ENCODE measurements around the gene RAB25. TPM values are rescaled to one million over a fixed set of nuclear protein-coding genes. Genes with fewer than 3 reads are reported as not detected.

Gene RAB25
- total RNA-seq (10 to 100 TPM in 1 of 7 donors, 1 to 10 TPM in 4, under 1 TPM in 2; 0.45 to 38.6 (median 3.5) TPM), polyA plus RNA-seq (under 1 TPM in 1 of 2 donors, not detected in 1; 0.28 TPM)
- long read RNA-seq, donor 1, partial matches to known transcripts: 0 of 1 reads
- long read RNA-seq, donor 1, other reads (novel, unspliced or antisense): 0 of 1 reads
- long read RNA-seq, donor 2, partial matches to known transcripts: 0 of 2 reads
- long read RNA-seq, donor 2, other reads (novel, unspliced or antisense): 0 of 2 reads
- long read RNA-seq, donor 3: 0 reads

GRCh38 chr1:156060937-156061636 lies at the start of gene RAB25:
RAB25 (plus strand) TSS chr1:156061160; CDS start chr1:156061401, 241 bp downstream.
- WGBS, 3 donors: 58 to 71% (median 58%) methylated on average over 11 of the region's 11 CpGs
- Histone ChIP-seq H3K4me3 (no peak within 1 kb of the TSS), H3K4me1 (ENCODE audit: insufficient read depth) (no peaks in the 10 kb centered on the region), H3K27ac (no peak within 1 kb of the TSS), H3K27me3 (no peaks in the 10 kb centered on the region), H3K36me3 (no peaks in the 10 kb centered on the region), H3K9me3 (no peaks in the 10 kb centered on the region)
- TF ChIP-seq EP300 (IDR thresholded peaks at IDR 0.05) (no peak), POLR2A (IDR thresholded peaks at IDR 0.05) (no peak)
- intact Hi-C loops (cut with DNase I): no loop called here
- DNase-seq: no peak

GRCh38 chr1:156012051-156012817 lies 48.7 kb upstream of the RAB25 start:
- Histone ChIP-seq H3K36me3 (no peaks in the 10 kb centered on the region), H3K27ac (no peak overlapping the region), H3K27me3 (no peaks in the 10 kb centered on the region), H3K4me3 (no peak overlapping the region), H3K4me1 (ENCODE audit: insufficient read depth) (no peaks in the 10 kb centered on the region), H3K9me3 (no peaks in the 10 kb centered on the region)
- 88 to 94% (median 91%) methylated on average over 4 of the region's 4 CpGs for WGBS, 3 donors
- intact Hi-C loops (cut with DNase I): no loop called here
- no peak for DNase-seq
- TF ChIP-seq POLR2A (IDR thresholded peaks at IDR 0.05): no peak
- TF ChIP-seq CTCF (IDR thresholded peaks at IDR 0.05): no peak
- no peak for TF ChIP-seq EP300 (IDR thresholded peaks at IDR 0.05)

- no peak for TF ChIP-seq CTCF (IDR thresholded peaks at IDR 0.05)
- TF ChIP-seq POLR2A (IDR thresholded peaks at IDR 0.05): no peak
- TF ChIP-seq EP300 (IDR thresholded peaks at IDR 0.05): no peak
- Histone ChIP-seq H3K27ac (no peak overlapping the region), H3K4me1 (ENCODE audit: insufficient read depth) (peaks cover 4% of the 10 kb centered on the region), H3K9me3 (no peaks in the 10 kb centered on the region), H3K36me3 (no peaks in the 10 kb centered on the region), H3K4me3 (no peak overlapping the region), H3K27me3 (no peaks in the 10 kb centered on the region)
- intact Hi-C loops (cut with DNase I): no loop called here
- 88 to 91% (median 90%) methylated on average over 7 of the region's 7 CpGs for WGBS, 3 donors
- no peak for DNase-seq
Measured at GRCh38 chr1:156014829-156015228, 46.1 kb upstream of the RAB25 start.

GRCh38 chr1:156019946-156020292 lies 41.0 kb upstream of the RAB25 start:
- H3K27ac ChIP-seq: no peak overlapping the region

More at GRCh38 chr1:156019946-156020292, 41.0 kb upstream of the RAB25 start:
- peak overlapping the region; percentile 88 for H3K4me3 ChIP-seq
- 10 to 26% (median 12%) methylated on average over 8 of the region's 8 CpGs for WGBS, 3 donors
- no peaks in the 10 kb centered on the region for H3K27me3 ChIP-seq
- no peak for DNase-seq
- TF ChIP-seq EP300 (IDR thresholded peaks at IDR 0.05) (no peak), CTCF (IDR thresholded peaks at IDR 0.05) (no peak), POLR2A (IDR thresholded peaks at IDR 0.05) (no peak)
- H3K9me3 ChIP-seq: no peaks in the 10 kb centered on the region
- no peaks in the 10 kb centered on the region for H3K36me3 ChIP-seq
- H3K4me1 ChIP-seq (ENCODE audit: insufficient read depth): peaks cover 5% of the 10 kb centered on the region
- intact Hi-C loops (cut with DNase I): no loop called here

All from ovary (tissue), 10 donors.